GM19193 (cell line): ENCODE measurements around the gene TENM3.
A peak's percentile ranks its signal among the peaks of the same experiment; 100 is the strongest.

Experiments
- POLR2A ChIP-seq: IDR thresholded peaks from 4 replicates; pipeline ENCODE4 v1.6.1; 2011; ENCODE audit not compliant: insufficient read depth, insufficient read length; ENCODE audit errors: extremely low read depth

TENM3 gene

DNA sequence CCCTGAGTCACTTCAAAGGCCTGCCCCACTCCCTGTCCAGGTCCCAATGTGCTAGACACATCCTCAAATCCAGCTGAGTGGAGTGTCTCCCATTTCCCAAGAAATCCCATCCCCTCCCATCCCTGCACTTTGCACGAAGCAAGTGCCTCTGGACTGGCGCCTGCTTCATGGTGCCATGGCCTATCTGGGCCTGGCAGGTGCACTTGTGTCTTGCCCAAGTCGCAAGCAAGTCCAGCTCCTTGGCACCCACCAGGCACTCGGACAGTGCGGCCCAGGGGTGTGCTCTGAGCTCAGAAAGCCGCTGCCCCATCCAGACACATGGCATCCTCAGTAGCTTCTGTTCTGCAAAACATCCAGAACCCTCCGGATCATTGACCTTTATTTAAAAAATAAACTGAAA, 576.5 kb downstream of the TENM3 start:
- no peak for TF ChIP-seq POLR2A

DNA sequence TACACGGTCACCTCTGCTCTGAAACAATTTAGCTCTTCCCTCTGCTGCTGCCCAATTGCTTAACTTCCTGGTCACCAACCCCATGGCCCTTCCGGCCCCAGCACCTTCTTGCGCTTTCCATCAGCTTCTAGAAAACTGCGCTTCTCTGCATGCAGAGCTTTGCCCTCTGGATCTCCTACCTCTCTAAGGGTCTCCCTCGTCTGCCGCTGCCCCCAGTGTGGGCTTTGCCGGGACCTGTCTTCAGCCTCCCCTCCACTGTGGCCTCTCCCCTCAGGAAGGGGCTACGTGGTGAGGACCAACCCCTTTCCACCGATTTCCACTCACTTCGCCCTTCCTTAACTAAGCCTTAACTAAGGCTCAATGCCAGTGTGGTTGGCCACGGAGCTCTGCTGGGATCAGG, 579.4 kb downstream of the TENM3 start:
- TF ChIP-seq POLR2A = no peak

- no peak for TF ChIP-seq POLR2A
Measured at GRCh38 chr4:182823576-182823975, 580.4 kb downstream of the TENM3 start.

GRCh38 chr4:182825003-182825402, 581.8 kb downstream of the TENM3 start:
- no peak for TF ChIP-seq POLR2A

DNA sequence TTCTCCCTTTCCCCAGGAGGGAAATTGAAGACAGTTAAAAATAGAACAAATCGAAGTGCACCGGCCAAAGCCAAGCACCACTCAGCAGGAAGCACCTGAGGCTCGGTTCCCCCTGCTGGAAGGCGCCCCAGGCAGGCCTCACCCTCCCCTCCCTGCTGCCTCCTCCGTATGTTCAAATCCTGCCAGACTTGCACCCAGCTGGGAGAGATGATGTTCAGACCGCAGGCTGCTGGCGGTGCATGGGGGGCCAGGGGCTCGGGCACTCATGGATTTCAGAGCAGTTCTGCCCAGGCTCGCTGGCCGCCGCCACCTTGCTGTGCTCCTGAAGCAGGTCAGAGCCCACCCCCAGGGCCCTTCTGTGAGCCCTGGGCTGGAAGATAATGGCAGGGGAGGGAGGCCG, 582.6 kb downstream of the TENM3 start:
- TF ChIP-seq POLR2A = no peak

GRCh38 chr4:182826391-182826790, 583.2 kb downstream of the TENM3 start:
- TF ChIP-seq POLR2A = peak; percentile 29

DNA sequence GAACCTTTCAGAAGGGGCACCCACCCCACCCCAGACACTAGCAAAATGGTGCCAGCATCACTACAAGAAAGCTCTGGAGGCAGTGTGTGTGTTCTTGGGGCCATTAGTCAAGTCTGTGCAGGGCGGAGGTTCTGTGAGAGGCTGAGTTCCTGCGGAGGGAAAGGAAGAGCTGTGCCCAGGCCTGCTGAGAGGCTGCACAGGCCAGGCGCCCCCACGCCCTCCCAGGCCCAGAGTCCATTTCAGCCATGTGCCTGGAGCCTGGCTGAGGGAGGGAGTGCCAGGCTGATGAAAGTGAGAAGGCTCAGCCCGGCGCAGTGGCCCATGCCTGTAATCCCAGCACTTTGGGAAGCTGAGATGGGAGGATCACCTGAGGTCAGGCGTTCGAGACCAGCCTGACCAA, 584.0 kb downstream of the TENM3 start:
- TF ChIP-seq POLR2A = no peak

DNA sequence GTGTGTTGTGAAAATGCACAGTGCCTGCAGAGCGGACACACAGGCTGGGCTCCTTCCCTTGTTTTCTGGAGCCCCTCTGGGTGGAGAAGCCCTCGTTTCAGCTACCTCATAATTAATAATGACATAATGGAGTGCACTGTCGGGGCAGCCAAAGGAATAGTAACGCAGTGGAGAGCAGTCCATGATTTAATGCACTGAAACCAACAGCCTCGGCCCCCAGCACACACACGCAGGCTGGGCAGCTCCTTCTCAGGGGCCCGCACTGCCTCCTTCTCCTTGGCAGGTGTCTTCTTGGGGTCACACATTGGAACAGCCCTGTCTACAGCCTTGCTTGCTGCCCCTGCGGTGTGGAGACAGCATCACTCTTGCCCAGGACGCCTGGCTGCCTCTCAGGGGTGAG, 584.8 kb downstream of the TENM3 start:
- TF ChIP-seq POLR2A = no peak

GRCh38 chr4:182828360-182829025, 585.3 kb downstream of the TENM3 start:
- TF ChIP-seq POLR2A = no peak

DNA sequence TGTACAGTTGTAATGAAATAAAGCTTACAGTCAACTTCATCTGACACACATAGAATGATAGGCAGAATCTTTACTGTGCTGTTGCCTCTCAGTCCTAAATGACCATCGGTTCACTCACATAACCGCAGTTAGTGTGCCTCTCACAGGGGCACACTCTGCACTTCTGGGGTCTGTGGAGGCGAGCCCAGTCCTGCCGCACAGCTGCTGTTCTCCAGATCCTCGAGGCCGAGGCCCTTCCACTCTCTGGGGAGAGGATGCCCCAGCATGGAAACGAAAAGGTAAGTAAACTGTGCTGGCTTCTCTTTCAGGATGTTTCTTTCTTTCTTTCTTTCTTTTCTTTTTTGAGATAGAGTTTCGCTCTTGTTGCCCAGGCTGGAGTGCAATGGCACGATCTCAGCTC, 586.0 kb downstream of the TENM3 start:
- TF ChIP-seq POLR2A = no peak

- TF ChIP-seq POLR2A = no peak
Measured at GRCh38 chr4:182831376-182831775, 588.2 kb downstream of the TENM3 start.

DNA sequence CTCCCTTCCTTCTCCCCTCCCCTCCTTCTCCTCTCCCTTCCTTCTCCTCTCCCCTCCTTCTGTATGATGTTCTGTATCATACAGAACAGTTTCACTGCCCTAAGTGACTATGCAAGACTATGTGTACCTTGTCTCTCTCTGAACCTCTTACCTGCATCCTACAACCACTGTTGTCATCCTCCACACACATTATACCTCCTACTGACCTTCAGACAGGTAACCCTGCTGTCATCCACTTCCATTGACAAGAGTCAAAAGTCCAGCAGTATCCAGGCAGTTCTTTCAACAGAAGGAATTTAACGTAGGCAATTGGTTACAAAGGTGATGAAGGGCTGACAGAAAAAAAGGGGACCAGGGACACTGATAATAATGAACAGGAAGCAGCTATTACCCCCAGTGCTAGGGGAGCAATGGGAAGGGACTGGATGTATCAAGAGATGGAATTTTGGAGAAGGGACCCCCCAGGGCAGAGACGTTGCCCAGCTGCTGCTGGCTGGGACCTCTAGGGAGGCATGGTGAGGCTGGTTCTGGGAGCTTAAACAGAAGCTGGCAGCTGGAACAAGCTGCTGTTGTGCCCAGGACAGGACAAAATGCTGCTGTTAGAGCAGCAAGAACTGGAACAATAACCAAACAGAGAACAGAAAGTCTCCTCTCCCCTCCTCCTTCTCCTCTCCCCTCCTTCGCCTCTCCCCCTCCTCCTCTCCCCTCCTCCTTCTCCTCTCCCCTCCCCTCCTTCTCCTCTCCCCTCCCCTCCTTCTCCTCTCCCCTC, 589.3 kb downstream of the TENM3 start:
- no peak for TF ChIP-seq POLR2A

DNA sequence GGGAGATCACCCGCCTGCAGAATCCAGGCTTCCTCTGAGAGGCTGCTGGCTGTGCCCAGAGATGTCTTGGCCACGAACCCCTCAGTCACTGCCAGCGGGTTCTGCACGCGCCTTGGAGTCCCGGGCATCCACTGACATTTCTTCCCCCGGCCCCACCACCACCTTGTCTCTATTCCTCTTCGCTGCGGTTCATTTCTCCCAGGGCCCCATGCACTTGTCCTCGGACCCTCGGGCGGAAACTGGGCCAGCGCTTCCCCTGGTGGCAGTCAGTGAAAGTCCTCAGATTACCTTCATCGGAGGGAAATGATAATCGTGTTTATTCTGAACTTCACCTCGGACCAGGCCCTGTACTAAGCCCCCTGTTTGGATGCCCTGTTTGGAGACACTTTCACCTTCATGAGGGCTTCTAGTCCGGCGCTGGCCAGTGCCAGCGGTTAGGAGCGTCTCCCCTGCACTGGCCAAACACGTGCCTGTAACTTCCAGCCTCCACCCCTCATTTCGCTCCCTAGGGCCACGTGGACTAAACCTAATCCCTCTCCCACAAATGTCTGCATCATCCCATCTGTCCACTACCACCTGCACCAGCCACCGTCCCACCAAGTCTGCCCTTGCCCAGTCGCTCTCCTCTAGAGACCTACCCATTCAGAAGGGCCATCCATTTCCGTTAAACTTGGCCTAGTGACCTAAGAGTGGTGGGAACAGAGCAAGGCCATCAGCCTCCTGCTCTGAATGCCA, 592.0 kb downstream of the TENM3 start:
- TF ChIP-seq POLR2A = no peak

- no peak for TF ChIP-seq POLR2A
Measured at GRCh38 chr4:182837831-182838230, 594.6 kb downstream of the TENM3 start.

DNA sequence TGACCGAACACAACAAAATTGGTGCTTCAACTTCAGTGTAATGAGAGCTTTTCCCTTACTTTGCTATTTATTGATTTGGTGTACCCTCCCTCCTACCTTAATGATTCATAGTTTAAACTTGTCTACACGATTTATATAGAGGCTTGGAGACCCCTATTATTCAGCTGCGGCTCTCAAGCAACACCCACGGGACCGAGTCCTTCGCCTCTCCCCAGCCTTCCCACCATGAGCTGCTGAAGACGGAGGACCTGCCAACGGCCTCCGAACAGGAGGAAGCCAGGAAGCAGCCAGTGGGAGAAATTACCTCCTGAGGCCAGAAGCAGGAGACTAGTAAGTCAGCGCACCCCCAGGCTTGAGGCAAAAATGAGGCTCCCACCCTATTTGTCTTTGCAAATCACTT, 595.3 kb downstream of the TENM3 start:
- no peak for TF ChIP-seq POLR2A

DNA sequence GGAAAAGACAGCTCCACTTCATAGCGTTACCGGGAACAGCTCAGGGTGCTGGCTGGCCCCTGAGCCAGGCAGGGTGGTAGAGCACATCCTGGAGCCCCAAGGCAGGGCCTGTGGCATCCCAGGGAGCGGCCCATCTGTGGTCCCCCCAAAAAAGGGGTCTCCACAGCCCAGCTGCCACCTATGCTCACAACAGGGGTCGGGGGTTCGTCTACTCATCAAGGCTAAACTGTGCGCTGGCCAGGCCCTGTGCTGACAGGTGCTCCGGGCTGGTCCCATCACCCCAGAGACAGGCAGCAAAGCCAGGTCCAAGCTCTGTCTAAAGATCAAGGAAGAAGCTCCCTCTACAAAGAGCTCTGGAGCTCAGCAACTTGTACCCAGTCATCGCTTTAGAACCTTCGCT, 596.1 kb downstream of the TENM3 start:
- TF ChIP-seq POLR2A = no peak

- no peak for TF ChIP-seq POLR2A
Measured at GRCh38 chr4:182840108-182840507, 596.9 kb downstream of the TENM3 start.

- TF ChIP-seq POLR2A = no peak
Measured at GRCh38 chr4:182842104-182842600, 599.0 kb downstream of the TENM3 start.
